ENCODE measurements around the gene GUCY2C.

- TF ChIP-seq SP1 (IDR thresholded peaks at IDR 0.05) (no peak), SUZ12 (IDR thresholded peaks at IDR 0.05) (no peak), HDGF (IDR thresholded peaks at IDR 0.05; ENCODE audit: borderline replicate concordance) (no peak), CTBP1 (IDR thresholded peaks at IDR 0.05; ENCODE audit: borderline replicate concordance) (no peak)
These were observed 49.2 kb downstream of the GUCY2C start for GRCh38 chr12:14647028-14647750.

Measured in HEK293T (cell line).